ENCODE data around the gene CBL. TPM values are rescaled to one million over a fixed set of nuclear protein-coding genes. Genes with fewer than 3 reads are reported as not detected.
"Not testable (repeated sequence)": the region's sequence is repeated elsewhere in the genome, so short reads cannot be mapped to it uniquely, and the experiment has no call there.

Gene CBL
- total RNA-seq, 2 donors from 2014 or later, result 10.8 to 16.4 TPM

- no peaks in the 10 kb centered on the region for H3K4me1 ChIP-seq
- DNase-seq, result no peak
- no peak overlapping the region for H3K9ac ChIP-seq (ENCODE audit: low read depth in 2 of 2, low read length in 2 of 2)
- intact Hi-C loops (cut with DNase I), result loop anchor here (5.0 kb wide), 1 partner anchor 39 kb away; no protein-coding TSS in a partner anchor
- no peak overlapping the region for H3K27ac ChIP-seq
- TF ChIP-seq CTCF (IDR thresholded peaks at IDR 0.05), result no peak
- no peak overlapping the region for H3K4me3 ChIP-seq
- no peaks in the 10 kb centered on the region for H3K36me3 ChIP-seq
- H3K9me3 ChIP-seq, result no peaks in the 10 kb centered on the region
- H3K27me3 ChIP-seq, result no peaks in the 10 kb centered on the region
These were observed 12.2 kb downstream of the CBL start for GRCh38 chr11:119218141-119218878.

GRCh38 chr11:119222308-119222707, 16.2 kb downstream of the CBL start:
- intact Hi-C loops (cut with DNase I), result no loop called here
- TF ChIP-seq CTCF (IDR thresholded peaks at IDR 0.05), result no peak
- no peak for DNase-seq
- Histone ChIP-seq H3K36me3 (no peaks in the 10 kb centered on the region), H3K27ac (no peak overlapping the region), H3K4me3 (no peak overlapping the region), H3K27me3 (no peaks in the 10 kb centered on the region), H3K4me1 (no peaks in the 10 kb centered on the region), H3K9ac (ENCODE audit: low read depth in 2 of 2, low read length in 2 of 2) (no peak overlapping the region), H3K9me3 (no peaks in the 10 kb centered on the region)

GRCh38 chr11:119222891-119223290, 16.8 kb downstream of the CBL start:
- Histone ChIP-seq H3K4me1 (no peaks in the 10 kb centered on the region), H3K27ac (no peak overlapping the region), H3K4me3 (no peak overlapping the region), H3K27me3 (no peaks in the 10 kb centered on the region), H3K9me3 (no peaks in the 10 kb centered on the region), H3K9ac (ENCODE audit: low read depth in 2 of 2, low read length in 2 of 2) (no peak overlapping the region), H3K36me3 (no peaks in the 10 kb centered on the region)
- no peak for DNase-seq
- intact Hi-C loops (cut with DNase I), result no loop called here
- TF ChIP-seq CTCF (IDR thresholded peaks at IDR 0.05), result no peak

- Histone ChIP-seq H3K4me1 (no peaks in the 10 kb centered on the region), H3K9ac (ENCODE audit: low read depth in 2 of 2, low read length in 2 of 2) (no peak overlapping the region), H3K36me3 (no peaks in the 10 kb centered on the region), H3K4me3 (no peak overlapping the region), H3K9me3 (no peaks in the 10 kb centered on the region), H3K27ac (no peak overlapping the region), H3K27me3 (no peaks in the 10 kb centered on the region)
- no peak for TF ChIP-seq CTCF (IDR thresholded peaks at IDR 0.05)
- no peak for DNase-seq
- intact Hi-C loops (cut with DNase I), result no loop called here
These were observed 17.7 kb downstream of the CBL start for GRCh38 chr11:119223856-119224255.

- H3K9me3 ChIP-seq; H3K27me3 ChIP-seq; H3K9ac ChIP-seq (ENCODE audit: low read depth in 2 of 2, low read length in 2 of 2); intact Hi-C loops (cut with DNase I); H3K4me3 ChIP-seq; H3K36me3 ChIP-seq; DNase-seq; H3K27ac ChIP-seq; H3K4me1 ChIP-seq: not testable (repeated sequence)
These were observed 22.6 kb downstream of the CBL start for GRCh38 chr11:119228535-119229287.

- intact Hi-C loops (cut with DNase I), result no loop called here
- no peak for DNase-seq
- no peaks in the 10 kb centered on the region for H3K9me3 ChIP-seq
- no peak overlapping the region for H3K9ac ChIP-seq (ENCODE audit: low read depth in 2 of 2, low read length in 2 of 2)
- no peak for TF ChIP-seq CTCF (IDR thresholded peaks at IDR 0.05)
- H3K27me3 ChIP-seq, result no peaks in the 10 kb centered on the region
- H3K4me1 ChIP-seq, result no peaks in the 10 kb centered on the region
- H3K4me3 ChIP-seq, result no peak overlapping the region
- H3K27ac ChIP-seq, result no peak overlapping the region
- no peaks in the 10 kb centered on the region for H3K36me3 ChIP-seq
These were observed 23.1 kb downstream of the CBL start for GRCh38 chr11:119229288-119229672.
